NCI-H128 (cell line): ENCODE measurements around the gene ARHGEF39.
A peak's percentile ranks its signal among the peaks of the same experiment; 100 is the strongest.

Source experiments
- DNase-seq: peaks from one replicate; lab custom pipeline; 2025; ENCODE audit not compliant: unreplicated experiment; lab: John Stamatoyannopoulos, UW

ARHGEF39 gene

GRCh38 chr9:35679091-35679490 is 14.1 kb upstream of the ARHGEF39 start:
- no peak for DNase-seq

DNA sequence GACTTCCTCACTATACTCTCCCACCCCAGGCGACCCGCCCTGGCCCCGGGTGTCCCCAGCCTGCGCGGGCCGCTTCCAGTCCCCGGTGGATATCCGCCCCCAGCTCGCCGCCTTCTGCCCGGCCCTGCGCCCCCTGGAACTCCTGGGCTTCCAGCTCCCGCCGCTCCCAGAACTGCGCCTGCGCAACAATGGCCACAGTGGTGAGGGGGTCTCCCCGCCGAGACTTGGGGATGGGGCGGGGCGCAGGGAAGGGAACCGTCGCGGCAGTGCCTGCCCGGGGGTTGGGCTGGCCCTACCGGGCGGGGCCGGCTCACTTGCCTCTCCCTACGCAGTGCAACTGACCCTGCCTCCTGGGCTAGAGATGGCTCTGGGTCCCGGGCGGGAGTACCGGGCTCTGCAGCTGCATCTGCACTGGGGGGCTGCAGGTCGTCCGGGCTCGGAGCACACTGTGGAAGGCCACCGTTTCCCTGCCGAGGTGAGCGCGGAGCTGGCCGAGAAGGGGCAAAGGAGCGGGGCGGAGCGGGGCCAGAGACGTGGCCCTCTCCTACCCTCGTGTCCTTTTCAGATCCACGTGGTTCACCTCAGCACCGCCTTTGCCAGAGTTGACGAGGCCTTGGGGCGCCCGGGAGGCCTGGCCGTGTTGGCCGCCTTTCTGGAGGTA is 10.9 kb upstream of the ARHGEF39 start:
- no peak for DNase-seq

DNA sequence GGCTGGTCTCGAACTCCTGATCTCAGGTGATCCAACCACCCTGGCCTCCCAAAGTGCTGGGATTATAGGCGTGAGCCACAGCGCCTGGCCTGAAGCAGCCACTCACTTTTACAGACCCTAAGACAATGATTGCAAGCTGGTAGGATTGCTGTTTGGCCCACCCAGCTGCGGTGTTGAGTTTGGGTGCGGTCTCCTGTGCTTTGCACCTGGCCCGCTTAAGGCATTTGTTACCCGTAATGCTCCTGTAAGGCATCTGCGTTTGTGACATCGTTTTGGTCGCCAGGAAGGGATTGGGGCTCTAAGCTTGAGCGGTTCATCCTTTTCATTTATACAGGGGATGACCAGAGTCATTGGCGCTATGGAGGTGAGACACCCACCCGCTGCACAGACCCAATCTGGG is 10.2 kb upstream of the ARHGEF39 start:
- DNase-seq = no peak

- no peak for DNase-seq
Measured at GRCh38 chr9:35674025-35674361, 9.0 kb upstream of the ARHGEF39 start.

DNA sequence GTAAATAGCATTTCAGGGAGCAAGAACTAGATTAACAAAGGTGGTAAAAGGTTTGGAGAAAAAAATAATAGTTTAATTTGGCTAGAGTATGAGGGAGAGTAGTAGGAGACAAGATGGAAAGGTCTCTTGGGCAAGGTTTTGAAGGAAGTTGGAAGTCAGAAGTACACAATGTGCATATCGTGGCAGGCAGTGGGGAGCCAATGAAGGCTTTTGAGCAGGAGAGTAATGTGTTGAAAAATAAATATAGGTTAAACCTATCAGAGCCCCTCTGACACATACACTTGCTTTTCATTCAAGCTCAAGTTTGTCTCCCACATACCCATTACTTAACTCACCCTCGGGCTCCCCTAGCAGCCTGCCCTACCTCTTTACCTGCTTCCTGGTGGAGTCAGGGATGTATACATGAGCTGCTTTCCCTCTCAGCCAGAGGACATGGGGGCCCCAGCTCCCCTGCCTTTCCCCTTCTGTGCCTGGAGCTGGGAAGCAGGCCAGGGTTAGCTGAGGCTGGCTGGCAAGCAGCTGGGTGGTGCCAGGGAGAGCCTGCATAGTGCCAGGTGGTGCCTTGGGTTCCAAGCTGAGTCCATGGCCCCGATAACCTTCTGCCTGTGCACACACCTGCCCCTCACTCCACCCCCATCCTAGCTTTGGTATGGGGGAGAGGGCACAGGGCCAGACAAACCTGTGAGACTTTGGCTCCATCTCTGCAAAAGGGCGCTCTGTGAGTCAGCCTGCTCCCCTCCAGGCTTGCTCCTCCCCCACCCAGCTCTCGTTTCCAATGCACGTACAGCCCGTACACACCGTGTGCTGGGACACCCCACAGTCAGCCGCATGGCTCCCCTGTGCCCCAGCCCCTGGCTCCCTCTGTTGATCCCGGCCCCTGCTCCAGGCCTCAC is 8.4 kb upstream of the ARHGEF39 start, which contains the start of gene CA9:
Gene CA9, plus strand, starts transcription at position 797 of the 893 bp plus-strand sequence. Its CDS starts 32 bp downstream, at position 829.
- no peak for DNase-seq

DNA sequence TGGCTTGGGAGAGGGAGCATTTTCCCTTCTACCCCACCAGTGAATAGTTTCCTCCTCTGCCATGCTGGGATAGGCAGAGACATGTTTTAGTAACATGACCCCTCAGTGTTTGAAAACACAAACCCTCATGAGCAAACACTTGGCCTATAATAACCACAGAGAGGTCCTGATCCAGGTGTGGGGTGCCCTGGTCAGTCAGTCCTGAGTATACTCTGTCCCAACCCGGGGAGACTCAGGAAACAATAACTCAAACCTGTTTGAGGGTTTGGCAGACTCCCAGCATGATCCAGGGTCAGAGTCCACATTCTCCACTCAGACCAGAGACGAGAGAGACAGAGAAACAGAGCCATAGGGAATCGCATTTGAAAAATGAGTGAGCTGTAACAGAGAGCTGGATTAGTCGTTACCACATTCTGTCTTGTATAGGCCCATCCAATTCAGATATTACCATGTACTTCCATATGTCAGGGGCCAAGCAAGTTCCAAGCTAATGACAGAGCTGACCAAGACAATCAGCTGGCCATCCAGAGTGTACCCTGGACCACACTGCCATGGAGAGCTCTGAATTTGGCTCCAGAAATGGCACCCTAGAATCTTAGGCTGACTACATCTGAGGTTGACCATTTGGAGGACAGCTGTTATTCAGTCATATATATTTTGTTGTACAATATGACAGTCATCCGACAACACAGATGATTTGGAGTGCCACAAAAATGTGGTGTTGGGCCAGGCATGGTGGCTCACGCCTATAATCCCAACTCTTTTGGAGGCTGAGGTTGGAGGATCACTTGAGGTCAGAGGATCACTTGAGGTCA is 4.5 kb upstream of the ARHGEF39 start:
- no peak for DNase-seq

- DNase-seq = no peak
Measured at GRCh38 chr9:35667939-35668338, 2.9 kb upstream of the ARHGEF39 start.

DNA sequence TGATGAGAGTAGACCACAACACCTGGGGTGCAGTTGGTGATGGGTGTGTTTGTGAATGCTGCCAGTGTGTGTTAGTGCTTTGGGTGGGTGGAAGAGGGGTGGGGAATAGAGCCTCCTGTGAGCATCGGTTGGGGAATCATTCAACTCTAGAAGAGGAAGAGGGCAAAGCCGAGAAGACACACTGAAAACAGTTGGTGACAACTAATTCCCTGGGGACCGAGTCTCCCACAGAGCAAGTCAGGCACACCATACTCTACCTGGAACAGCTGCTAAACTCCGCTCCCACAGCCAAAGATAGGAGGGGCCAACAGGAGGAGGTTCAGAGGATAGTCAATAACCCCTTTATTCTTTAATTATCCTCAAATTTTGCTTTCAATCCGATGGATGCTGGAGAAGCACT is 1.6 kb upstream of the ARHGEF39 start:
- DNase-seq = no peak

GRCh38 chr9:35666045-35666444 is 1.1 kb upstream of the ARHGEF39 start:
- DNase-seq = no peak

GRCh38 chr9:35665471-35665818 is 450 bp upstream of the ARHGEF39 start:
- no peak for DNase-seq

DNA sequence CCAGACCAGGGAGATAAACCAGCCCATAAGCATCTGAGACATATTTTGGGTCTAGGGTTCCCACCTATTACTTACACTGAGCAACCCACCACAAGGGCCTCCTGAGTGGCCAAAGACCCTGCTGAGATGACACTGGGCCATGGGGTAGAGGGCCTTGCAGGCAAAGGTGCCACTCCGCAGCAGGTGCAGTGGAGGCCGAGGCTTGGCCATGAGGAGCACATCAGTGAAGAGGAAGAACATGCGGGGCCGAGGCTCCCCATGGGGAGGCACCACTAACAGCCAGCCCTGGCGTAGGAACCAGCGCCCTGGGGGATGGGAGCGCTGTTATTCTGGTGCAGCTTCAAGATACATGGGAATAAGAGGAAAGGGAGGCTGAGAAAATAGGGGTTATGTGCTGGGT is 2.6 kb downstream of the ARHGEF39 start:
- no peak for DNase-seq

GRCh38 chr9:35661756-35662350 is 3.1 kb downstream of the ARHGEF39 start:
- DNase-seq = no peak

DNA sequence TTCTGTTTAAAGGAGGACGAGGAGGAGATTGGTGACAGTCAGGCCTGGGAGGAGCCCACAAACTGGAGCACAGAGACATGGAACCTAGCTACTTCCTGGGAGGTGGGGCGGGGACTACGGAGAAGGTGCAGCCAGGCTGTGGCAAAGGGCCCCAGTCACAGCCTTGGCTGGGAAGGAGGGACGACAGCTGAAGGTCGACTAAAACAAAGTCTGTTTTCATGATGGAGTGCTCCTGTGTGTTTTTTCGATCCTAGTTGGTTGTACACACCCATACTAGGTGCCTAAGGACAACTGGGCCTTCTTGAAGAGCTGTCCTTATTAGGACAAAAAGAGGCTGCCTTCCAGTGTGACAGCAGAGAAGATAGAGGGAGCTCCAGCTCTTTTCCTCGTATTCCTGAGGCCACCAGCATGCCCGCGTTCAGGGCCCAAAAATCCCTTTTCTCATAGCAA is 4.0 kb downstream of the ARHGEF39 start:
- DNase-seq = no peak

DNA sequence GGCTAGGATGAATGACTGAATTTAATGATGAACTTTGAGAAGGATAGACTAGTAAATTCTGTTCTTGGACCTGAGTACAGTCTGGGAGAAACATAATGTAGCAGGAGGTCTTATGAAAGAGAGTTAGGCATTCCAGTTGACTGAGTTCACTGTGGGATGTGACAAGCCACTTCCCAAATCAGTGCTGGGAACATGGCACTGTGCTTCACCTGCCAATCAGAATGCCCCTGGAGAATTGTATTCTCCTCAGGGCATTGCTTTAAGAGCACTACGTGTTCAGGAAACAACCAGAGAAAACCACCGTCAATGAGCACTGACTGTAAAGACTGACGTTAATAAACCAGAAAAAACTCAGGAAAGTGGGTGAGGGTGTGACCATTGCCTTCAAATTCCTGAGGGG is 5.7 kb downstream of the ARHGEF39 start:
- DNase-seq = no peak

DNA sequence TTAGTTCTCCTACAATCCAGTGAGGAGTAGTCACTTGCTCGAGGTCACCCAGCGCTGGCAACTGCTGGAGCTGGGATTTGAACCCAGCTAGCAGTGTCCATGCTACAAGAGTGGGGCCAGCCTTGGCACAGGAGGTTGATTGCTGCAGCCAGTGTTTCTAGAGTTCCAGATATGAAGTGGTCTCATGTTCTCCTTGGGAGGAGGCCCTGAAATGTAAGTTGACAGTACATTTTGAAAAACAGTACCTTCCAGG is 6.1 kb downstream of the ARHGEF39 start:
- no peak for DNase-seq

DNA sequence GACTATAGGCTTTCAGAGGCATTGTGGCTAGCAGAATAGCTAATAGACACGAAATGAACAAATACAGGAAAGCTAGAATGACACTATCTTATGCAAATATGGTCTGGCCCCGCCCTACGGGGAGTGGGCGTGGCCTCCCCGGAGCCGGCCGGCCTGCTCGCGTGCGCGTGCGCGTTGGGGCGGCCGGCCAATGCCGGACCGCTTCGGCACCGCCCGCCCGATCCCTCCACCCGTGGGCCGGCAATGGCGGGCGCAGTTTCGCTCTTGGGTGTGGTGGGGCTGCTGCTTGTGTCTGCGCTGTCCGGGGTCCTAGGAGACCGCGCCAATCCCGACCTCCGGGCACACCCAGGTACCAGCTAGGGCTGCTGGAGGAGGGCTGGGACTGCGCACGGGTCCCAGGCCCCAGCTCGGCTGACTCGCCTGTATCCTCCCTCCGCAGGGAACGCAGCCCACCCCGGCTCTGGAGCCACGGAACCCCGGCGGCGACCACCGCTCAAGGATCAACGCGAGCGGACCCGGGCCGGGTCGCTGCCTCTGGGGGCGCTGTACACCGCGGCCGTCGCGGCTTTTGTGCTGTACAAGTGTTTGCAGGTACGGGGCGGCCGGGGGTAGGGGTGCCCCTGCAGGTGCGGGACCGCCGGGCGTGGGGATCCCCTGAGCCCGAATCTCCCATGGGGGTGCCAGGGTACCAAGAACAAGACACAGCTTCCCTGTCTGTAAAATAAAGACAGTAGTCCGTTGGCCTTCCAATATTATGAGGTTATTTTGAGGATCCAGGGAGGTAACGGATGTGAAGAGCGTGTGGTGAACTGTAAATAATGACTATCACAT is 6.6 kb downstream of the ARHGEF39 start, which contains the start of gene CCDC107:
Gene CCDC107, plus strand, starts transcription at position 156 of the 831 bp plus-strand sequence. Its CDS starts 88 bp downstream, at position 244.
- DNase-seq = peak; percentile 83

DNA sequence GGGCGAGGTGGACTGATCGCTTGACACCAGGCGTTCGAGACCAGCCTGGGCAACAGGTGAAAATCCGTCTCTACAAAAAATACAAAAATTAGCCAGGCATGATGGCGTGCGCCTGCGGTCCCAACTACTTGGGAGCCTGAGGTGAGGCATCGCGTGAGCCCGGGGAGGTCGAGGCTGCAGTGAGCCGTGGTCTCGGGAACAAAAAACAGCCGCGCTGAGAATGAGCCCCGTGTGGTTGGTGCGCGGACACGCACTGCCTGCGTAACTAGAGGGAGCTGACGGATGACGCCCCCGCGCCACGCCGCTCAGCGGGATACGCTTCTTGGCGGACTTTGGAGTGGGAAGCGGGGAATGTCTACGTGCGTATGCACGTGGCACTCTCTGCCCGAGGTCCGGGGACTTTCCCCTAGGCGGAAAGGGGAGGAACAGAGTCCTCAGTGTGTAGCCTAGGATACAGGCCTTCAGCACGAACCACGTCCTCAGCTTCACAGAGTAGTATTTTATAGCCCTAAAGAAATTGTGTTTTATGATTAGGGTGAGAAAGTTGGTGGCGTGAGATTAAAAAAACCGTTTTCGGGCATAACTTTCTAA is 7.4 kb downstream of the ARHGEF39 start, which contains the start of gene RMRP:
Gene RMRP, minus strand, starts transcription at position 474 of the 591 bp plus-strand sequence.
- DNase-seq = peak; percentile 98

GRCh38 chr9:35656831-35657545 is 8.0 kb downstream of the ARHGEF39 start:
- no peak for DNase-seq

DNA sequence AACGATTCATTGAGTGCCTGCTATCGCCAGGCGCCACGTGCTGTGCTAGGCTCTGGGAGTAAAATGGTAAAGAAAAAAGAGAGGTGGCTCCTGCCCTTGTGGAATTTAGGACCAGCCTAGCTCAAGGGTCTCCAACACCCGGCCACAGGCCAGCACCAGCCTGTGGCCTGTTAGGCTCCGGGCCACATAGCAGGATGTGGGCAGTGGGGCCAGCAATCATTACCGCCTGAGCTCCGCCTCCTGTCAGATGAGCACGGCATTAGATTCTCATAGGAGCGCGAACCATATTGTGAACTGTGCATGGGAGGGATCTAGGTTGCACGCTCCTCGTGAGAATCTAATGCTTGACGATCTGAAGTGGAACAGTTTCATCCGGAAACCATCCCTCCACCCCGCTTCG is 8.6 kb downstream of the ARHGEF39 start:
- DNase-seq = no peak
